Sigmoid colon (tissue), 4 donors: ENCODE data around the gene ATP4B.

Source experiments
- EP300 ChIP-seq, 4 donors: sonication (generic); formaldehyde crosslinking; IDR thresholded peaks; one replicate each; pipeline ENCODE4 v1.6.1; 2017; ENCODE audit warnings: antibody characterized with exemption in 4 of 4
- POLR2A ChIP-seq, 2 donors: fragments of 450-650 bp; IDR thresholded peaks; one replicate each; pipeline ENCODE4 v1.6.1; 2016; ENCODE audit warnings: antibody characterized with exemption in 2 of 2, mild to moderate bottlenecking in 2 of 2, moderate library complexity in 2 of 2
- POLR2AphosphoS5 ChIP-seq, 4 donors: sonication (generic); formaldehyde crosslinking; IDR thresholded peaks; one replicate each; pipeline ENCODE4 v1.6.1; 2017; ENCODE audit warnings: antibody characterized with exemption in 4 of 4
- TF ChIP-seq, protein P1 (sequence below), 4 experiments: fragments of 450-650 bp in 3 of 4; fragments of 200-600 bp in 1 of 4; IDR thresholded peaks; one replicate each; pipeline ENCODE4 v1.5.1; 2016 to 2019; ENCODE audit warnings: antibody characterized with exemption in 4 of 4, mild to moderate bottlenecking in 3 of 4, moderate library complexity in 2 of 4

DNA sequence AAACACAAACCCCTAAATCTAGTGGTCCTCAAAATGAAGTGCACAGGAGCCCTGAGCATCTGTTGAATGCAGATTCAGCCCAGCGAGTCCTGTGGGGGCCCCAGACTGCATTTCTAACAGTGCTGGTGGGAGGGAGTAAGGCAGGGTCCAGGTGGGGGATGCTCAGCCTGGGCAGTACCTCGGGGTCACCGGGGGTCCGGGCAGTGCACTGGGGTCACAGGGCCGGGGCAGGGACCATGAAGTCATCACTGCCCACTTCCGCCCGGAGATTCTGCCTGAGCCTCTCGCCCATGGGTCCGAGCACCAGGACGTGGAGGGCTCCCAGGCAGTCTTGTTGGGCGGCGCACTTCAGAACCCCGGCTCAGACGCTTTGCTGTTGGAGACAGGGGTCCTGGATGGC is 838 bp upstream of the ATP4B start:
- TF ChIP-seq, protein P1, sequence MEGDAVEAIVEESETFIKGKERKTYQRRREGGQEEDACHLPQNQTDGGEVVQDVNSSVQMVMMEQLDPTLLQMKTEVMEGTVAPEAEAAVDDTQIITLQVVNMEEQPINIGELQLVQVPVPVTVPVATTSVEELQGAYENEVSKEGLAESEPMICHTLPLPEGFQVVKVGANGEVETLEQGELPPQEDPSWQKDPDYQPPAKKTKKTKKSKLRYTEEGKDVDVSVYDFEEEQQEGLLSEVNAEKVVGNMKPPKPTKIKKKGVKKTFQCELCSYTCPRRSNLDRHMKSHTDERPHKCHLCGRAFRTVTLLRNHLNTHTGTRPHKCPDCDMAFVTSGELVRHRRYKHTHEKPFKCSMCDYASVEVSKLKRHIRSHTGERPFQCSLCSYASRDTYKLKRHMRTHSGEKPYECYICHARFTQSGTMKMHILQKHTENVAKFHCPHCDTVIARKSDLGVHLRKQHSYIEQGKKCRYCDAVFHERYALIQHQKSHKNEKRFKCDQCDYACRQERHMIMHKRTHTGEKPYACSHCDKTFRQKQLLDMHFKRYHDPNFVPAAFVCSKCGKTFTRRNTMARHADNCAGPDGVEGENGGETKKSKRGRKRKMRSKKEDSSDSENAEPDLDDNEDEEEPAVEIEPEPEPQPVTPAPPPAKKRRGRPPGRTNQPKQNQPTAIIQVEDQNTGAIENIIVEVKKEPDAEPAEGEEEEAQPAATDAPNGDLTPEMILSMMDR (IDR thresholded peaks at IDR 0.05): no peak
- TF ChIP-seq POLR2AphosphoS5 (IDR thresholded peaks at IDR 0.05) (no peak), POLR2A (IDR thresholded peaks at IDR 0.05) (no peak), EP300 (IDR thresholded peaks at IDR 0.05) (no peak)
